ENCODE measurements around the gene FAM193A.
"Not testable (repeated sequence)": the region's sequence is repeated elsewhere in the genome, so short reads cannot be mapped to it uniquely, and the experiment has no call there.

Gene FAM193A

DNA sequence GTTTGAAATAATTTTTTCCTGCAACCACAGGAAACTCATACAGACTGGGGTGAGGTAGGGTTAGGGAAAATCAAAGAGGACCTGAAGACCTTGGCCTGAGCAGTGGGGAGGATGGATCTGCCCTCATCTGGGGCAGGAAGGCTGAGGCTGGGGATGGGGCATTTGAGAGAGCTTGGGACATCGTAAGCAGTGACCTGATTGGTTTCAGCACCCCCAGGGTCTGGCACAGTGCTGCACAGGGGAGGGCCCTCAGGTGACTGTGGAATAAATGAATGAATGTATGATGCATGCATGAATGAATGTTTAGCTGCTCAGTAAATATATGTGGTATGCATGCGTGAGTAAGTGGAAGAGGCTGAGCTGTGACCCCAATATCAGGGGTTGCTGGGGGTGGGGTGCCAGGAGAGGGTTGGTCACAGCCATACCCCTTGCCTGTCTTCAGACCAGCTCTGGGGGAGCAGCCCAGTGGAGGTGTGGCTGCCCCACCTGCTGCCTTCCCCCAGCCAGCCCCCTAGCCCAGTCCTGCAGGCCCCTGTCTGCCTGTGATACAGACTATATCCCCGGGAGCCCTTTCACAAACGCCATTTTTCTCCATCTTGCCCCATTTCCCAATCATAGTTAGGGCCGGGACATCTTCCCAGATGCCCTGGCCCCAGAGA, 230.7 kb downstream of the FAM193A start:
- DNase-seq (ENCODE audit: insufficient read length, low spot score) (no peak), FAIRE-seq (no peak)
- TF ChIP-seq, protein P1, sequence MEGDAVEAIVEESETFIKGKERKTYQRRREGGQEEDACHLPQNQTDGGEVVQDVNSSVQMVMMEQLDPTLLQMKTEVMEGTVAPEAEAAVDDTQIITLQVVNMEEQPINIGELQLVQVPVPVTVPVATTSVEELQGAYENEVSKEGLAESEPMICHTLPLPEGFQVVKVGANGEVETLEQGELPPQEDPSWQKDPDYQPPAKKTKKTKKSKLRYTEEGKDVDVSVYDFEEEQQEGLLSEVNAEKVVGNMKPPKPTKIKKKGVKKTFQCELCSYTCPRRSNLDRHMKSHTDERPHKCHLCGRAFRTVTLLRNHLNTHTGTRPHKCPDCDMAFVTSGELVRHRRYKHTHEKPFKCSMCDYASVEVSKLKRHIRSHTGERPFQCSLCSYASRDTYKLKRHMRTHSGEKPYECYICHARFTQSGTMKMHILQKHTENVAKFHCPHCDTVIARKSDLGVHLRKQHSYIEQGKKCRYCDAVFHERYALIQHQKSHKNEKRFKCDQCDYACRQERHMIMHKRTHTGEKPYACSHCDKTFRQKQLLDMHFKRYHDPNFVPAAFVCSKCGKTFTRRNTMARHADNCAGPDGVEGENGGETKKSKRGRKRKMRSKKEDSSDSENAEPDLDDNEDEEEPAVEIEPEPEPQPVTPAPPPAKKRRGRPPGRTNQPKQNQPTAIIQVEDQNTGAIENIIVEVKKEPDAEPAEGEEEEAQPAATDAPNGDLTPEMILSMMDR (IDR thresholded peaks at IDR 0.05; ENCODE audit: insufficient read depth, missing control alignments) = no peak

DNA sequence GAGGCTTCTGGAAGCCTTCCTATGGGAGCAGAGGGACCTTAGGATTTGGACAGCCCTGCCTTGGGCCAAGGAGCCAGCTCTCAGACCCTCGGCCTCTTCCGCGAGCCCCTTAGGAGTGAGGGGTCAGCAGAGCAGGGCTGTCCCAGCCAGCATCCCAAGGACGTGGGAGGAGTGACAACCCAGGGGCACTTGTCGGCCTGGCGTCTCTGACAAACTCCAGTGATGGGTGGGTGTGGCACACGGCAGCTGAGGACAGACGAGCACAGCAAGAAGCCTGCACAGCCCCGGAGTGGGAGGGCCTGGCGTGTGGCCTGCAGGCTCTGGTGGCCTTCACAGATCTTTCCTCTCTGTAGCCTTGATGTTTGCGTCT, 231.2 kb downstream of the FAM193A start:
- TF ChIP-seq, protein P1 (IDR thresholded peaks at IDR 0.05; ENCODE audit: insufficient read depth, missing control alignments) = no peak
- DNase-seq (ENCODE audit: insufficient read length, low spot score) (no peak), FAIRE-seq (no peak)

DNA sequence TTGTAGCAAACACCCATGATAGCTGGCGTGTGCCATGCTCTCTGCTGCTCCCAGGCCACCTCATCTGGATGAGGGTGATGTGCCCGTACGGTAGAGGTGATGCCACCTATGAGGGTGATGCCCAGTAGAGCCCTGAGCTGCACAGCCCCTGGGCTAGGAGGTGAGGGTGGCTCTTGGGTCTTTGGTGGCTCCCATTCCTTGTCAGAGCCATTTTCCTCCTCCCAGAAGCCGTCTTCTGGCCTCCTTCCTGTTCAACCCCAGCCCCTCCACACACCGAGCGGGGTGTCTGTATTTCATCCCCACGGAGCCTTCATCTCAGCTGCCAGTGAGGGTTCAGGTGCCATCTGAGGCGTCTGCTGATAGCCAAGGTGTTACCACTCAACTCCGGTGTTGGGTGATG, 231.7 kb downstream of the FAM193A start:
- TF ChIP-seq, protein P1 (IDR thresholded peaks at IDR 0.05; ENCODE audit: insufficient read depth, missing control alignments) = no peak
- no peak for FAIRE-seq
- no peak for DNase-seq (ENCODE audit: insufficient read length, low spot score)

DNA sequence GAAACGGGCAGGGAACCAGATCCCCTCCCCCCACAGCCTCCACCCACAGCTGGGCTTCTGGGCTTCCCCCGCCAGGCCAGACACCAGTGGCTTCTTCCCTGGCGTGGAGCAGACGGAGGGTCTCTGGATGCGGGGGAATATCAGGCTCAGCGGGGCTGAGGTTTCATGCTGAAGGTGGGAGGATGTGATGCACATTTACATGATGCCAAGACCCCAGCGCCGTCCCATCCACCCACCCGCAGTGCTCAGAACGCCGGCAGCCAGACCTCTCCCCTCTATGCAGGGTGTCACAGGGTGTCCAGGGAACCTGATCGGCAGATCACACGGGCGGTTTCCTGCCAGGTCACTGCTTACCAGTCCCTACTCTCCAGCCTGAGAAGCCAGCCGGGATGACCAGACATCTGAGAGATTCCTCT, 232.5 kb downstream of the FAM193A start:
- no peak for FAIRE-seq
- DNase-seq (ENCODE audit: insufficient read length, low spot score) = no peak
- TF ChIP-seq, protein P1 (IDR thresholded peaks at IDR 0.05; ENCODE audit: insufficient read depth, missing control alignments) = no peak

DNA sequence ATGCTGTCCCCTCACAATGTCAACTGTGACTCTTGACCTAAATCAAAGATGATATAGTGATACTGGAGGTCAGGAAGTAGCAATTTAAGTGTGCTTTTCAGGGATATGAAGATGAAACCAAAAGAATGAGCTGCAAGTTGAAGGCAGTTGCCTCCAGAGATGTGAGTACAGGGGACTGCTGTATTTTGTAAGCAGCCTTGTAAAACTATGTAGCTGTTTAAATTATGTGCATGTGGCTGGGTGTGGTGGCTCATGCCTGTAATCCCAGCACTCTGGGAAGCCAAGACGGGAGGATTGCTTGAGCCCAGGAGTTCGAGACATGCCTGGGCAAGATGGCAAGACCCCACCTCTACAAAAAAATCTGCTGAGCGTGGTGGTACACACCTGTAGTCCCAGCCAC, 234.8 kb downstream of the FAM193A start:
- DNase-seq (ENCODE audit: insufficient read length, low spot score) = no peak
- FAIRE-seq = no peak
- TF ChIP-seq, protein P1 (IDR thresholded peaks at IDR 0.05; ENCODE audit: insufficient read depth, missing control alignments) = no peak

DNA sequence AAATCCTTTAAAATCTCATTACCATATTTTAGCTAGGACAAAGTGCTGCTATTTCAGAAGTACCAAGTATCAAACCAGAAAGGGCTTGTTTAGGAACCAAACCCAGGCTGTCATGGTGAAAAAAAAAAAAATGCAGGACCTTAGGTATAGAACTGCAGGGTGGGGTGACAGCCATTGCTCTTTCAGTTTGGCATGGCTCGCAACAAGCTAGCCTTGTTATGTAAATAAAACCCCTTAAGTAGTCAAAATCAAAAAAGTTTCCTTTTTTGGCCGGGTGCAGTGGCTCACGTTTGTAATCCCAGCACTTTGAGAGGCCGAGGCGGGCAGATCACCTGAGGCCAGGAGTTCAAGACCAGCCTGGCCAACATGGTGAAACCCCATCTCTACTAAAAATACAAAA, 244.2 kb downstream of the FAM193A start:
- not testable (repeated sequence) for DNase-seq (ENCODE audit: insufficient read length, low spot score); FAIRE-seq

DNA sequence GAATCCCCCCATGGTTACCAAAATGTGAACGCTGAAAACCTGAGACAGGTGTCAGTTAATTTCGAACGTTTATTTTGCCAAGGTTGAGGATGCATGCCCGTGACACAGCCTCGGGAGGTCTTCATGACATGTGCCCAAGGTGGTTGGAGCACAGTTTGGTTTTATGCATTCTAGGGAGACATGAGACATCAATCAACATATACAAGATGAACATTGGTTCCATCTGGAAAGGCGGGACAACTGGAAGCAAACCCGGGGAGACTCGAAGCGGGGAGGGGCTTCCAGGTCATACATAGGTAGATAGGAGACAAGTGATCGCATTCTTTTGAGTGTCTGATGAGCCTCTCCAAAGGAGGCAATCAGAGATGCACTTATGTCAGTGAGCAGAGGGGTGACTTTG, 245.5 kb downstream of the FAM193A start:
- TF ChIP-seq, protein P1 (IDR thresholded peaks at IDR 0.05; ENCODE audit: insufficient read depth, missing control alignments) = no peak
- no peak for FAIRE-seq
- no peak for DNase-seq (ENCODE audit: insufficient read length, low spot score)

Data from D721Med (cell line).